ENCODE data around the gene ICA1.

The ICA1 gene

GRCh38 chr7:8085420-8085819 is 176.5 kb downstream of the ICA1 start:
- Histone ChIP-seq H3K27me3 (ENCODE audit: control insufficient read depth, low read length) (no peaks in the 10 kb centered on the region), H4K20me1 (ENCODE audit: control insufficient read depth, insufficient read depth, low read depth, low read length) (no peaks in the 10 kb centered on the region), H3K27ac (ENCODE audit: low read depth, low read length) (no peak overlapping the region), H3K4me3 (ENCODE audit: low read length) (no peak overlapping the region), H3K79me2 (ENCODE audit: control insufficient read depth, low read length) (no peaks in the 10 kb centered on the region), H3K4me1 (ENCODE audit: control insufficient read depth, low read length) (no peaks in the 10 kb centered on the region), H3F3A (ENCODE audit: control insufficient read depth, insufficient read depth) (peaks cover 6% of the 10 kb centered on the region; the same call in 1 of the 2 replicates), H3K9me2 (replicated peaks; ENCODE audit: control insufficient read depth, low read length) (no peaks in the 10 kb centered on the region), H3K9me3 (ENCODE audit: control insufficient read depth, insufficient read depth, low read length) (no peaks in the 10 kb centered on the region), H3K4me2 (ENCODE audit: low read length) (no peak overlapping the region), H3K36me3 (ENCODE audit: control insufficient read depth, low read length) (peaks cover 44% of the 10 kb centered on the region)
- TF ChIP-seq CTCF (IDR thresholded peaks at IDR 0.05; ENCODE audit: low read depth, low read length, poor library complexity, severe bottlenecking), result no peak
- TF ChIP-seq EZH2phosphoT487 (IDR thresholded peaks at IDR 0.05; ENCODE audit: borderline replicate concordance, low read length), result no peak

GRCh38 chr7:8084836-8085235 is 177.1 kb downstream of the ICA1 start:
- H3K9me2 ChIP-seq (replicated peaks; ENCODE audit: control insufficient read depth, low read length), result no peaks in the 10 kb centered on the region
- no peaks in the 10 kb centered on the region for H4K20me1 ChIP-seq (ENCODE audit: control insufficient read depth, insufficient read depth, low read depth, low read length)
- no peaks in the 10 kb centered on the region for H3K4me1 ChIP-seq (ENCODE audit: control insufficient read depth, low read length)

GRCh38 chr7:8082762-8083161 is 179.2 kb downstream of the ICA1 start:
- Histone ChIP-seq H3K79me2 (ENCODE audit: control insufficient read depth, low read length) (no peaks in the 10 kb centered on the region), H3K4me1 (ENCODE audit: control insufficient read depth, low read length) (no peaks in the 10 kb centered on the region), H3K27me3 (ENCODE audit: control insufficient read depth, low read length) (no peaks in the 10 kb centered on the region), H3K27ac (ENCODE audit: low read depth, low read length) (no peak overlapping the region), H3K9me2 (replicated peaks; ENCODE audit: control insufficient read depth, low read length) (no peaks in the 10 kb centered on the region), H3K36me3 (ENCODE audit: control insufficient read depth, low read length) (peaks cover 48% of the 10 kb centered on the region), H3K4me3 (ENCODE audit: low read length) (no peak overlapping the region), H4K20me1 (ENCODE audit: control insufficient read depth, insufficient read depth, low read depth, low read length) (no peaks in the 10 kb centered on the region), H3K9me3 (ENCODE audit: control insufficient read depth, insufficient read depth, low read length) (no peaks in the 10 kb centered on the region), H3K4me2 (ENCODE audit: low read length) (no peak overlapping the region), H3F3A (ENCODE audit: control insufficient read depth, insufficient read depth) (no peaks in the 10 kb centered on the region)
- TF ChIP-seq EZH2phosphoT487 (IDR thresholded peaks at IDR 0.05; ENCODE audit: borderline replicate concordance, low read length) (no peak), CTCF (IDR thresholded peaks at IDR 0.05; ENCODE audit: low read depth, low read length, poor library complexity, severe bottlenecking) (no peak)

More at GRCh38 chr7:8084836-8085235, 177.1 kb downstream of the ICA1 start:
- Histone ChIP-seq H3F3A (ENCODE audit: control insufficient read depth, insufficient read depth) (peaks cover 6% of the 10 kb centered on the region; the same call in 1 of the 2 replicates), H3K4me2 (ENCODE audit: low read length) (no peak overlapping the region), H3K36me3 (ENCODE audit: control insufficient read depth, low read length) (peaks cover 50% of the 10 kb centered on the region), H3K9me3 (ENCODE audit: control insufficient read depth, insufficient read depth, low read length) (no peaks in the 10 kb centered on the region), H3K27ac (ENCODE audit: low read depth, low read length) (no peak overlapping the region), H3K79me2 (ENCODE audit: control insufficient read depth, low read length) (no peaks in the 10 kb centered on the region), H3K4me3 (ENCODE audit: low read length) (no peak overlapping the region), H3K27me3 (ENCODE audit: control insufficient read depth, low read length) (no peaks in the 10 kb centered on the region)
- TF ChIP-seq CTCF (IDR thresholded peaks at IDR 0.05; ENCODE audit: low read depth, low read length, poor library complexity, severe bottlenecking) (no peak), EZH2phosphoT487 (IDR thresholded peaks at IDR 0.05; ENCODE audit: borderline replicate concordance, low read length) (no peak)

Data from DOHH2 (cell line).